HG02623 (cell line): ENCODE data around the gene ARHGAP18.

Experiments
- ATAC-seq: cut with Tn5 transposase; IDR thresholded peaks from one replicate; pipeline ENCODE4 v1.9.1; 2021; ENCODE audit warnings: moderate library complexity; ENCODE audit not compliant: unreplicated experiment

The ARHGAP18 gene

DNA sequence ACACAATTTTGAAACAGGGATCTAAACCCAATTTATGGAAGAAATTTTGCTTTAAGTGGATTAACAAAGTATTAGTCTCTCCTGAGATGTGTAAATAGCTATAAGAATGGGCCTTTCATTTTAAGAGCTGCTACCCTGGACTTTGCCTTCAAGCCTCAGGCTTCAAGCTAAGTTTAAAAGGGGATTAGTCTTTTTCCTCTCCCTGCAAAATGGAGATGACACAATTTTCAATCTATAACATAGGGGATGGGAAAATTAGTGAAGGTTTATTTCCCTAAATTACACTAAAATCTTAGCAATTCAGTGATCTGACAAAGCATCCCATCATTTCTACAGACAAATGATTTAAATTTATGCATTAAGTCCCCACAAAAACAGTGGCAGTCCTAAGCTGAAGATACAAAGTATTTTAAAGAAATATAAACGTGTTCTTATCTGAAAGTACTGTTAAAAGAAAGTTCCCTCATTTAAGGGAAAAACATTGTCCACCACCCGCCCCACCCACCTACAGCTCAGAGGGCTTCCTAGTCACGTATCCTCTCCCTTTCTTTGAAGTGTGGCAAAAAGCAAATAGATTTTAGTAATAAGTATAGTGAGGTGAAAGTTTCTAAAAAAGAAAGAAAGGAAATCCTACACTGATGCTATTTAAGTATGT, 14.5 kb downstream of the ARHGAP18 start:
- ATAC-seq = no peak

DNA sequence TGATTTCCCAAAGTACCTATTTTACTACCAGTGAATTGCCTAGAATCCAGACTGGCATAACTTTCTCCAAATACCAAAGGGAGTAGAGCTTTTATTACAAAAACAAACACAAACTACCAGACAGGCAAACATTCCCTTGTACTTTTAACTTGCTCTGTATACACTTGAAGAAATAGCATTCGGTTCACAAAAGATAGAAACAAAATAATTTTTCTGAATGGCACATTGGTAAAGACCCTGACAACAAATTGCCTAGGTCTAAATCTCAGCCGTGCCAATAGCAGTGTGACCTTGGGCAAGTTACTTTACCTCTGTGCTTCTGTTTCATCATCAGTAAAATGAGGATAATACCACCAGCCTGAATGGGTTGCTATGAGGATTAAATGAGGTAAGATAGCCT, 15.9 kb downstream of the ARHGAP18 start:
- no peak for ATAC-seq

DNA sequence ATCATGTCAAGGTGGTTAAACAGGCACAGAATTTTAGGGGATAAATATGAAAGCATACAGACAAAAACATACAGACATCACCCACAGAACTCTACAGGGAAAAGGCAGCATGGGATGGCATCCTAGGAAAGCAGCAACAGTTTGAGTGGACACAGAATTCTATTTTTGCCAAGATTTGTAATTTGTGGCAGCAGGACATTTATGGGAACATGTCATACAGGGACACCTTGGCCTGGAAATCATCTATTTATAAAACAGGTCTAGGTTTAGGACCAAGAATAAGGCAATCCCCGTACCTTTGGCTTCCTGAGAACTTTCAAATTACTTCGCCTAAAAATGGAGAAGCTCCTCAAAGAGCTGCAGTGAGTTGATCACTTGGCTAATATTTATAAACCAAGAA, 17.5 kb downstream of the ARHGAP18 start:
- ATAC-seq = no peak

DNA sequence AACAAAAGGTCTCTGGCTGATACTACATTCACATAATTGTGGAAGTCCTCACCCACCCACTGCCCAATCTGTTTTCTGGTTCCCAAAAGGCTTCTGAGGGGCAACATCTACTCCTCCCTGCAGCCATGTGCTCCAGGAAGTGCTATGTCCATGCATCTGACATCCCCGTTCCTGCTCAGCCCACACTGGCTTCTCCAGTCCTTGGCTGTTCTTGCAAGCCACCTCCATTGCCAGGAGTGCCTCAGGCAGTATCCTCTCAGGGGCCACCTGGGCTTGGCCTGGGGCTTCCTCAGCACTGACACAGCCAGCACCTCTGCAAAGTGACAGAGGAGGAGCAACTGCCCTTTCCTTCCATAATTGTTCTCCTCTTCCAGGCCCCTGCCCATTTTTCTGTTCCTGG, 18.3 kb downstream of the ARHGAP18 start:
- ATAC-seq = no peak

GRCh38 chr6:129691043-129691640, 18.8 kb downstream of the ARHGAP18 start:
- no peak for ATAC-seq

- peak; percentile 71 for ATAC-seq
These were observed 22.9 kb downstream of the ARHGAP18 start for GRCh38 chr6:129686941-129687627.

DNA sequence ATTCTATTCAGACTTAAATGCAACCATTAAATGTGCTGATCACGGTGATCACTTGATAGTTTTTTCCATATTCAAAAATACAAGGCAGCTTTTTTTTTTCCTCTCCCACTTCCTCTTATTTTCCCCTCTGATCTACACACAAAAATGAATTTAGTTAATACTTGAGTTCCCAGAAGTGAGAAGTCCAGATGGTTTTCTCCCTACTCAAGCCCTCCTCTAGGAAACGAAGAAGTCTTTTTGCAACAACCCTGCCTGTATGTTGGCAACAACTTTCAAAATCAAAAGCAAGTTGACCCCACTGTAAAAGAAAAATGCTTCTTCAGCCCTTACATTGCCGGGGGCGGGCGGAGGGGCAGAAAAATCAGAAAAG, 24.3 kb downstream of the ARHGAP18 start:
- no peak for ATAC-seq

DNA sequence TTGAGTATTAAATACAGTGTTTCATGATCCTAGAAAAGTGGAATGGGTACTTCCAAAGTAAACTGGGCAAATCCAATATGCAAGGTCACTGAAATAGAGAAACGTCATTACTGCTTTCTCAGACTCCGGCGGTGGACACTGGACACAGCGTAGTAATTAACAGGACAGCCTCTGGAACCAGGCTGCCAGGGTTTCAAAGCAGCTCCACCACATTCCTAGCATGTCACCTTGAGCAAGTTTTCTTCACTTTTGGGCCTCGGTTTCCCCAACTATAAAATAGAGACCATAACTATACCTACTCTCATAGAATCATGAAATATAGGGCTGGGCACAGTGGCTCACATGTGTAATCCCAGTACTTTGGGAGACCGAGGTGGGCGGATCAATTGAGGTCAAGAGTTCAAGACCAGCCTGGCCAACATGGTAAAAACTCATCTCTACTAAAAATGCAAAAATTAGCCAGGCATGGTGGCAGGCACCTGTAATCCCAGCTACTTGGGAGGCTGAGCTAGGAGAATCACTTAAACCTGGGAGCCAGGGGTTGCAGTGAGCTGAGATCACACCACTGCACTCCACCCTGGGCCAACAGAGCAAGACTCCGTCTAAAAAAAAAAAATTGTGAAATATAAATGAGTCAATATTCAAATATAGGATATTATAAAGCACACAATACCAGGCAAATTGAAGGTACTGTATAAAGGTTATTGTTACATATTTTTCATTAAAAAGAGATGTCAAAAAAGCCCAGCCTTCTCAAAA, 24.9 kb downstream of the ARHGAP18 start:
- ATAC-seq = no peak

GRCh38 chr6:129684323-129684884, 25.6 kb downstream of the ARHGAP18 start:
- no peak for ATAC-seq

DNA sequence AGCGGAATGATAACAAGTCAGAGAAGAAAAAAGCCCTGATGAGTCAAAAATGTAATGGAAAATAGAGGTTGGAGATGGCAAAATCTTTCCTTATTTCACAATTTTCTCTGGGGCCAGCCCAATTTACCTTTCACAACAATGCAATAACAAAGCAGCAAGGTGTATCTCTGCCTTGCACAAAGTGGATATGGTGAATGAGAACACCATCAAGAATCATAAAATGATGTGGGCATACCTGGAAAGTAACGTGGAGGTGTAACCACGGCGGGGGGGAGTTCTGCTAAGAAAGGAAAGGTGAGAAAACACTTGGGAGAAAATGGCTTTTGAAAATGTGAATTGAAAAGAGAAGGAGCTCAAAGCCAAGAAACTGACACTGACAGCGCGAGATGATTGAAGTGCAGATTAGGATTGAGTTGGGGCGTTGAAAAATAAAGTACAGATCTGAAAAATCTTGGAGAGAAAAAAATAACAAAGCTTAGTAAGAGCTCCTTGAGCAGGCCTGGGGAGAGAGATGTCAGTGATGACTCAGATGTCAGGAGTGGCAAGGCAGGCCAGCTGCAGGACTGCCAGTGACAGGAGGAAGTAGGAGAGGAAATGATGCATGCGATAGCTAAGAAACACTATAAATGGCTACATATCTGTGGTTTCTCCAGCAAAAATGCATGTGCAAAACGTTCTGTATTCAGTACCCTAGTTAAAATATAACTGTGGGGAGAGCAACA, 26.2 kb downstream of the ARHGAP18 start:
- peak; percentile 89 for ATAC-seq

DNA sequence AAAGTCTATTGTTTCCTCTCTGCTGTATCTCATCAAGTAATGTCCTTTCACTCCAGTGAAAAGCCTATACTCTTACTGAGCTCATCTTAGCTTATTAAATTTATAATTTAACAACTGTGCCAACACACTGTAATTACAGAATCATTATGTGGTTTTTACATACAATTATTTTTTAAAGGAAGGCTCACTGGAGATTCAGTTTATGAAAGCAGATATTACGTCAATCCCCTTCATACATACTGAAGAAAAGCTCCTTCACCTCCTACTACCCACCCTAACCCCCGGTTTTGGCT, 28.1 kb downstream of the ARHGAP18 start:
- ATAC-seq = no peak

GRCh38 chr6:129680633-129681032, 29.3 kb downstream of the ARHGAP18 start:
- ATAC-seq = no peak

DNA sequence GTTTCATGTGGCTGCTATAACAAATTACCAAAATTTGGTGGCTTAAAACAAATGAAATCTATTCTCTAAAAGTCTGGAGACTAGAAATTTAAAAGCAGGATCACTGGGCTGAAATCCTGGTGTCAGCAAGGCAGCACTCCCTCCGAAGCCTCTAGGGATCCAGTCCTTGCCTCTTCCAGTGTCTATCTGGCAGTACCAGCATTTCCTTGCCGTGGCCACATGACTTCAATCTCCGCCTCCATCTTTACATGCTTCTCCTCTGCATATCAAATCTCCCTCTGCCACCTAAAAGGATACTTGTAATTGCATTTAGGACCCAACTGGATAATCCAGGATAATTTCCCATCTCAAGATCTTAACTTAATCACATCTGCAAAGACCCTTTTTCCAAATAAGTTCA, 30.2 kb downstream of the ARHGAP18 start:
- ATAC-seq = no peak

- no peak for ATAC-seq
These were observed 30.7 kb downstream of the ARHGAP18 start for GRCh38 chr6:129679275-129679674.

DNA sequence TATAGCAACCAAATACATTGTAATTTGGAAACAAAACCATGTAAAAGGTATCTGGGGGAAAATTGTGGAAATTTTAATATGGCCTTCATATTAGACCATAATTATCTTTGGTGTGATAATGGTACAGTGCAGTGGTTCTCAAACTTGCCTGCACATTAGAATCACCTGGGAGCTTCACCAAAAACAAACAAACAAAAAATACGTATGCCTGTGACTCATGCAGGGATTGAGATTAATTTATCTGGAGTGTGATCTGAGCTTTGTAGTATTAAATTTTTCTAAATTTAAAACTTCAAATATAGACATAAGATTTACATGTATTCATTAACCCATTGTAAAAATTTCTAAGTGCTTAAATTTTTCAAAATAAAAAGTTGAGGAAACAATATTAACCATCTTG, 31.5 kb downstream of the ARHGAP18 start:
- ATAC-seq = no peak

GRCh38 chr6:129677620-129678325, 32.2 kb downstream of the ARHGAP18 start:
- no peak for ATAC-seq

- ATAC-seq = no peak
These were observed 34.1 kb downstream of the ARHGAP18 start for GRCh38 chr6:129675669-129676472.

DNA sequence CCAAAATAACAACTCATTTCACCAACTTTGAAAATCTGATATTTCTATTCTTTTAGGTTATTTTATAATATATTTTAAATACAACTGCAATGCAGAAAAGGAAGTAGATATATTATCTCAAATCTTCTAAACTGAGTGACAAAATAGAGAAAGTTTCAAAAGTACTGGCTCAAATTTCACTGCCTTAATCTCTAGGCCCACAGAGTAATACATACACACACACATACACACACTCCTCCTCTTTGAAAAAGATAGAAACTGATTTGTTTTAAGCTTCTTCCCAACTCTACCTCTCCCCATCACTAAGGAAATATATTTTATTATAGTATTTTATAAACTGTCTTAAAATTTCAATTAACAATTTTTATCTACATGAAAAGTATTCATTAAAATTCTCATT, 36.2 kb downstream of the ARHGAP18 start:
- ATAC-seq = no peak

GRCh38 chr6:129672881-129673631, 36.9 kb downstream of the ARHGAP18 start:
- ATAC-seq = peak; percentile 74
